CD4-positive, alpha-beta memory T cell (primary cell): ENCODE data around the gene TEAD3. TPM values are rescaled to one million over a fixed set of nuclear protein-coding genes. Genes with fewer than 3 reads are reported as not detected.

Source experiments
- CTCF ChIA-PET: fragments of 350-600 bp; sonication (Branson Sonifier 250); formaldehyde crosslinking; loops from one replicate; lab custom pipeline; 2021; ENCODE audit warnings: inconsistent platforms; ENCODE audit not compliant: partially characterized antibody; lab: Charles Lee
- POLR2A ChIA-PET: fragments of 350-600 bp; sonication (Branson Sonifier 250); formaldehyde crosslinking; loops from one replicate; lab custom pipeline; 2021; ENCODE audit not compliant: partially characterized antibody; lab: Charles Lee
- DNase-seq, 5 donors: peaks; one replicate each; pipeline versions ENCODE4 v3.0.0 to v3.0.0-alpha.2; 2020 to 2022; ENCODE audit warnings: mixed read lengths in 1 of 5
- H3K27ac ChIP-seq: one replicate; pipeline ENCODE4 v1.7.0; 2013; ENCODE audit warnings: low read depth, low read length
- H3K27me3 ChIP-seq: 2 replicates; pipeline ENCODE4 v1.7.0; 2013; ENCODE audit warnings: mild to moderate bottlenecking, low read length, moderate library complexity; ENCODE audit not compliant: insufficient read depth
- H3K36me3 ChIP-seq: 2 replicates; pipeline ENCODE4 v1.7.0; 2013; ENCODE audit warnings: mild to moderate bottlenecking, low read length, moderate library complexity; ENCODE audit not compliant: insufficient read depth
- H3K4me1 ChIP-seq: 2 replicates; pipeline ENCODE4 v1.7.0; 2013; ENCODE audit warnings: mild to moderate bottlenecking, low read length, moderate library complexity; ENCODE audit not compliant: insufficient read depth
- H3K4me3 ChIP-seq, 2 donors: one replicate each; pipeline ENCODE4 v1.7.0; 2013; ENCODE audit warnings: low read length in 2 of 2, mild to moderate bottlenecking in 1 of 2
- H3K9me3 ChIP-seq, 2 donors: one replicate each; pipeline ENCODE4 v1.7.0; 2013; ENCODE audit warnings: low read length in 2 of 2, control low read depth in 1 of 2; ENCODE audit not compliant: control insufficient read depth in 1 of 2
- H3K27ac Mint-ChIP-seq, 7 donors: one replicate each; pipeline ENCODE4 v1.8.0; 2020 to 2021; ENCODE audit warnings: mixed read lengths in 7 of 7, mild to moderate bottlenecking in 6 of 7, inconsistent platforms in 3 of 7, moderate library complexity in 3 of 7
- H3K27me3 Mint-ChIP-seq, 2 donors: one replicate each; pipeline ENCODE4 v1.8.0; 2020 to 2021; ENCODE audit warnings: mixed read lengths in 2 of 2
- H3K36me3 Mint-ChIP-seq, 2 donors: one replicate each; pipeline ENCODE4 v1.8.0; 2020 to 2021; ENCODE audit warnings: mixed read lengths in 2 of 2, inconsistent platforms in 1 of 2, mild to moderate bottlenecking in 1 of 2
- H3K4me1 Mint-ChIP-seq, 4 donors: one replicate each; pipeline ENCODE4 v1.8.0; 2020 to 2021; ENCODE audit warnings: mixed read lengths in 4 of 4, mild to moderate bottlenecking in 1 of 4
- H3K4me3 Mint-ChIP-seq, 8 donors: one replicate each; pipeline ENCODE4 v1.8.0; 2020 to 2021; ENCODE audit warnings: mixed read lengths in 8 of 8, mild to moderate bottlenecking in 7 of 8, moderate library complexity in 6 of 8, inconsistent platforms in 3 of 8
- H3K9me3 Mint-ChIP-seq, 8 donors: one replicate each; pipeline ENCODE4 v1.8.0; 2020 to 2021; ENCODE audit warnings: mixed read lengths in 8 of 8, mild to moderate bottlenecking in 5 of 8, inconsistent platforms in 3 of 8, moderate library complexity in 1 of 8
- intact Hi-C: fragments of 100-400 bp; cut with micrococcal nuclease; formaldehyde crosslinking; loops from one replicate; pipeline ENCODE4 v1.15.1; 2023
- polyA plus RNA-seq, 2 donors: library from polyadenylated mRNA; unstranded; fragments of 300-500 nt; fragmentation: Illumina TruSeq; gene quantifications; one replicate each; pipeline ENCODE4 v1.2.3, GENCODE V29; 2021
- total RNA-seq, 2 experiments: library from RNA; stranded (reverse); gene quantifications; one replicate each; pipeline ENCODE4 v1.2.3, GENCODE V29; 2021

The TEAD3 gene
- total and polyA plus RNA-seq, 4 experiments from 2014 or later: 0.08 to 0.20 TPM; not detected in 2

- Mint-ChIP-seq H3K36me3 (peaks cover 23 to 31% of the 10 kb centered on the region in 2 donors), H3K27me3 (no peaks in the 10 kb centered on the region), H3K27ac (no peak overlapping the region), H3K4me3 (no peak overlapping the region), H3K9me3 (no peaks in the 10 kb centered on the region), H3K4me1 (peaks cover 6 to 16% (median 11%) of the 10 kb centered on the region in 4 donors)
- Histone ChIP-seq H3K4me3 (no peak overlapping the region), H3K36me3 (peaks cover 11% of the 10 kb centered on the region), H3K27ac (no peak overlapping the region), H3K27me3 (no peaks in the 10 kb centered on the region), H3K9me3 (no peaks in the 10 kb centered on the region), H3K4me1 (peaks cover 7% of the 10 kb centered on the region)
- CTCF ChIA-PET: interaction anchor here (0.6 to 1.9 kb wide), 7 partner anchors 11 to 170 kb away, joined by 3 to 5 read pairs (median 3); partner anchors contain the start of genes FANCE and PPARD
- no peak for DNase-seq
- intact Hi-C loops: no loop called here
- POLR2A ChIA-PET: interaction anchor here (0.6 kb wide), 1 partner anchor 152 kb away, joined by 3 read pairs; no protein-coding TSS in a partner anchor
Measured at GRCh38 chr6:35463292-35463691, 33.6 kb downstream of the TEAD3 start.

- POLR2A ChIA-PET: interaction anchor here (0.7 kb wide), 1 partner anchor 46 kb away, joined by 3 read pairs; no protein-coding TSS in a partner anchor
- no peaks in the 10 kb centered on the region for H3K27me3 Mint-ChIP-seq
- intact Hi-C loops: no loop called here
Measured at GRCh38 chr6:35461270-35461669, 35.6 kb downstream of the TEAD3 start.

GRCh38 chr6:35457907-35458306, 39.0 kb downstream of the TEAD3 start:
- Histone ChIP-seq H3K4me3 (no peak overlapping the region), H3K4me1 (peaks cover 19% of the 10 kb centered on the region), H3K27me3 (no peaks in the 10 kb centered on the region), H3K9me3 (no peaks in the 10 kb centered on the region), H3K36me3 (peaks cover 14% of the 10 kb centered on the region), H3K27ac (no peak overlapping the region)
- Mint-ChIP-seq H3K36me3 (peaks cover 34 to 37% of the 10 kb centered on the region in 2 donors), H3K4me3 (peak overlapping the region in 1 of 8 donors; percentile 40), H3K4me1 (peaks cover 16 to 29% (median 21%) of the 10 kb centered on the region in 4 donors), H3K27me3 (no peaks in the 10 kb centered on the region), H3K27ac (peak overlapping the region in 2 of 7 donors; percentile 46 to 60), H3K9me3 (no peaks in the 10 kb centered on the region)
- ChIA-PET POLR2A (interaction anchor here (0.6 to 1.7 kb wide), 2 partner anchors 10 to 101 kb away, joined by 4 to 8 read pairs; partner anchors contain the start of gene RPL10A), CTCF (interaction anchor here (0.8 to 2.5 kb wide), 5 partner anchors 8 to 116 kb away, joined by 3 to 8 read pairs (median 4); no protein-coding TSS in a partner anchor)
- DNase-seq: no peak
- intact Hi-C loops: no loop called here

More at GRCh38 chr6:35461270-35461669, 35.6 kb downstream of the TEAD3 start:
- Histone ChIP-seq H3K36me3 (peaks cover 18% of the 10 kb centered on the region), H3K27ac (no peak overlapping the region), H3K27me3 (no peaks in the 10 kb centered on the region), H3K4me1 (no peaks in the 10 kb centered on the region), H3K9me3 (no peaks in the 10 kb centered on the region), H3K4me3 (no peak overlapping the region)
- Mint-ChIP-seq H3K4me3 (no peak overlapping the region), H3K9me3 (no peaks in the 10 kb centered on the region), H3K4me1 (peaks cover 1 to 5% (median 2%) of the 10 kb centered on the region in 4 donors), H3K27ac (peak overlapping the region in 1 of 7 donors; percentile 32), H3K36me3 (peaks cover 28 to 29% of the 10 kb centered on the region in 2 donors)
- no peak for DNase-seq
- CTCF ChIA-PET: interaction anchor here (1.1 kb wide), 1 partner anchor 90 kb away, joined by 5 read pairs; no protein-coding TSS in a partner anchor

- Mint-ChIP-seq H3K4me3 (peak overlapping the region in 6 of 8 donors; percentile 14 to 91 (median 42)), H3K9me3 (no peaks in the 10 kb centered on the region), H3K27me3 (no peaks in the 10 kb centered on the region), H3K4me1 (peaks cover 28 to 49% (median 39%) of the 10 kb centered on the region in 4 donors), H3K27ac (peak overlapping the region in 3 of 7 donors; percentile 30 to 77 (median 52)), H3K36me3 (peaks cover 24 to 26% of the 10 kb centered on the region in 2 donors)
- Histone ChIP-seq H3K36me3 (peaks cover 12% of the 10 kb centered on the region), H3K9me3 (no peaks in the 10 kb centered on the region), H3K4me3 (no peak overlapping the region), H3K27me3 (no peaks in the 10 kb centered on the region), H3K4me1 (peaks cover 33% of the 10 kb centered on the region), H3K27ac (no peak overlapping the region)
- CTCF ChIA-PET: interaction anchor here (0.6 to 9.7 kb wide), 6 partner anchors 12 to 158 kb away, joined by 3 to 158 read pairs (median 6); partner anchors contain the start of genes DEF6, PPARD and RPL10A
- no peak for DNase-seq
- POLR2A ChIA-PET: interaction anchor here (1.3 to 7.5 kb wide), 3 partner anchors 14 to 112 kb away, joined by 3 to 107 read pairs (median 58); partner anchors contain the start of genes PPARD and RPL10A
- intact Hi-C loops: loop anchor here (5.0 kb wide), 1 partner anchor 283 kb away; the partner anchor contains the start of gene ARMC12
Measured at GRCh38 chr6:35454391-35455110, 42.3 kb downstream of the TEAD3 start.

- H3K27me3 Mint-ChIP-seq: no peaks in the 10 kb centered on the region
- no peaks in the 10 kb centered on the region for H3K27me3 ChIP-seq
- DNase-seq: no peak
- intact Hi-C loops: loop anchor here (5.0 kb wide), 1 partner anchor 284 kb away; the partner anchor contains the start of gene ARMC12
- ChIA-PET CTCF (interaction anchor here (0.8 to 11.9 kb wide), 8 partner anchors 14 to 157 kb away, joined by 3 to 243 read pairs (median 6); partner anchors contain the start of genes DEF6, PPARD and RPL10A), POLR2A (interaction anchor here (0.7 to 7.5 kb wide), 6 partner anchors 15 to 143 kb away, joined by 3 to 107 read pairs (median 7); partner anchors contain the start of genes PPARD, RPL10A and TEAD3)
- H3K9me3 Mint-ChIP-seq: no peaks in the 10 kb centered on the region
- peaks cover 40% of the 10 kb centered on the region for H3K4me1 ChIP-seq
- peaks cover 6% of the 10 kb centered on the region for H3K36me3 ChIP-seq
- peak overlapping the region in 1 of 2 donors; percentile 66 for H3K4me3 ChIP-seq
- peak overlapping the region in 5 of 7 donors; percentile 4 to 83 (median 66) for H3K27ac Mint-ChIP-seq
- peak overlapping the region; percentile 81 to 91 (median 86) for H3K4me3 Mint-ChIP-seq
- H3K36me3 Mint-ChIP-seq: peaks cover 15 to 19% of the 10 kb centered on the region in 2 donors
- H3K9me3 ChIP-seq: no peaks in the 10 kb centered on the region
- peaks cover 29 to 53% (median 39%) of the 10 kb centered on the region in 4 donors for H3K4me1 Mint-ChIP-seq
- H3K27ac ChIP-seq: peak overlapping the region; percentile 59
Measured at GRCh38 chr6:35453236-35453635, 43.6 kb downstream of the TEAD3 start.

- Histone ChIP-seq H3K36me3 (no peaks in the 10 kb centered on the region), H3K27ac (peak within 1 kb of the TSS; percentile 59), H3K4me1 (peaks cover 40% of the 10 kb centered on the region), H3K27me3 (no peaks in the 10 kb centered on the region), H3K4me3 (peak within 1 kb of the TSS; percentile 0 to 66), H3K9me3 (no peaks in the 10 kb centered on the region)
- ChIA-PET POLR2A (interaction anchor here (0.7 to 7.5 kb wide), 9 partner anchors 16 to 284 kb away, joined by 3 to 107 read pairs (median 7); partner anchors contain the start of genes ARMC12, DEF6, PPARD and RPL10A), CTCF (interaction anchor here (0.9 to 11.9 kb wide), 11 partner anchors 11 to 275 kb away, joined by 3 to 243 read pairs (median 7); partner anchors contain the start of genes DEF6, PPARD and RPL10A)
- intact Hi-C loops: loop anchor here (1.0 to 5.0 kb wide), 2 partner anchors 16 to 285 kb away; partner anchors contain the start of genes ARMC12 and RPL10A
- Mint-ChIP-seq H3K4me1 (peaks cover 29 to 53% (median 39%) of the 10 kb centered on the region in 4 donors), H3K9me3 (no peaks in the 10 kb centered on the region), H3K27ac (peak within 1 kb of the TSS; percentile 54 to 94 (median 89)), H3K36me3 (peaks cover 10 to 14% of the 10 kb centered on the region in 2 donors), H3K4me3 (peak within 1 kb of the TSS; percentile 84 to 91 (median 87)), H3K27me3 (no peaks in the 10 kb centered on the region)
- peak; percentile 77 to 90 (median 81) for DNase-seq
Measured at GRCh38 chr6:35452183-35453090, 44.4 kb downstream of the TEAD3 start, which contains the start of gene FANCE. Gene FANCE, plus strand, starts transcription at chr6:35452338. Its CDS starts 208 bp downstream, at chr6:35452546.
